AG04450 (cell line): ENCODE results near the gene EPB42. TPM values are rescaled to one million over a fixed set of nuclear protein-coding genes. Genes with fewer than 3 reads are reported as not detected.

Experiments
- CTCF ChIA-PET: fragments of 300-600, 350-600 bp; formaldehyde crosslinking; extraction: SDS; loops from one replicate; lab custom pipeline; 2022; ENCODE audit warnings: antibody characterized with exemption, inconsistent platforms; lab: Charles Lee
- POLR2A ChIA-PET: fragments of 350-600 bp; formaldehyde crosslinking; extraction: SDS; loops from one replicate; lab custom pipeline; 2021; ENCODE audit warnings: antibody characterized with exemption, inconsistent platforms; lab: Yijun Ruan, JAX
- DNase-seq: peaks from one replicate; pipeline ENCODE4 v3.0.0-alpha.2; 2011; ENCODE audit warnings: low read depth, low spot score
- H3K27ac ChIP-seq: one replicate; pipeline ENCODE4 v1.5.1; 2012; ENCODE audit warnings: low read depth, low read length, control low read depth
- H3K27me3 ChIP-seq: one replicate; pipeline ENCODE4 v1.6.0; 2012; ENCODE audit warnings: low read length; ENCODE audit not compliant: control insufficient read depth, insufficient read depth
- H3K4me3 ChIP-seq: 2 replicates; pipeline ENCODE4 v1.5.1; 2011; ENCODE audit warnings: mild to moderate bottlenecking, low read depth, low read length, control low read depth
- H3K9me3 ChIP-seq: 2 replicates; pipeline ENCODE4 v1.5.1; 2012; ENCODE audit warnings: low read length; ENCODE audit not compliant: control insufficient read depth, insufficient read depth
- CTCF ChIP-seq: IDR thresholded peaks from 2 replicates; pipeline ENCODE4 v1.5.1; 2011; ENCODE audit warnings: low read depth, low read length, control low read depth, inconsistent platforms
- polyA plus RNA-seq: library from polyadenylated mRNA; depleted of rRNA; stranded (reverse); fragments of >200 nt; gene quantifications from 2 replicates; pipeline ENCODE4 v1.2.3, GENCODE V29; 2011

EPB42 gene
- polyA plus RNA-seq, 1 experiment, result not detected

- ChIA-PET POLR2A (no interaction called here), CTCF (interaction anchor here (0.5 to 2.0 kb wide), 2 partner anchors 9 to 15 kb away, joined by 5 to 8 read pairs; no protein-coding TSS in a partner anchor)
- TF ChIP-seq CTCF, result no peak
- Histone ChIP-seq H3K27ac (no peak overlapping the region), H3K4me3 (no peak overlapping the region), H3K9me3 (no peaks in the 10 kb centered on the region), H3K27me3 (peaks cover 62% of the 10 kb centered on the region)
- no peak for DNase-seq
Observed at GRCh38 chr15:43210807-43211206, 10.0 kb downstream of the EPB42 start.

- H3K27me3 ChIP-seq, result peaks cover 63% of the 10 kb centered on the region
- H3K4me3 ChIP-seq, result no peak overlapping the region
- TF ChIP-seq CTCF, result no peak
- H3K27ac ChIP-seq, result no peak overlapping the region
- DNase-seq, result no peak
- ChIA-PET CTCF (interaction anchor here (0.5 to 2.0 kb wide), 3 partner anchors 10 to 75 kb away, joined by 5 to 8 read pairs (median 6); no protein-coding TSS in a partner anchor), POLR2A (no interaction called here)
- no peaks in the 10 kb centered on the region for H3K9me3 ChIP-seq
Observed at GRCh38 chr15:43210172-43210745, 10.6 kb downstream of the EPB42 start.

GRCh38 chr15:43209059-43209824 is 11.6 kb downstream of the EPB42 start:
- Histone ChIP-seq H3K27me3 (peaks cover 62% of the 10 kb centered on the region), H3K9me3 (no peaks in the 10 kb centered on the region), H3K4me3 (no peak overlapping the region), H3K27ac (no peak overlapping the region)
- no peak for DNase-seq
- no peak for TF ChIP-seq CTCF
- CTCF ChIA-PET, result interaction anchor here (1.7 kb wide), 1 partner anchor 76 kb away, joined by 6 read pairs; no protein-coding TSS in a partner anchor
- POLR2A ChIA-PET, result no interaction called here

- ChIA-PET POLR2A (no interaction called here), CTCF (interaction anchor here (1.1 to 1.7 kb wide), 2 partner anchors 77 kb away, joined by 6 read pairs; no protein-coding TSS in a partner anchor)
- no peak for TF ChIP-seq CTCF
- DNase-seq, result no peak
- Histone ChIP-seq H3K9me3 (no peaks in the 10 kb centered on the region), H3K27me3 (peaks cover 55% of the 10 kb centered on the region), H3K4me3 (no peak overlapping the region), H3K27ac (no peak overlapping the region)
Observed at GRCh38 chr15:43208052-43209002, 12.5 kb downstream of the EPB42 start.
